ENCODE results near the gene CIBAR2. TPM values are rescaled to one million over a fixed set of nuclear protein-coding genes. Genes with fewer than 3 reads are reported as not detected.

CIBAR2 gene
- total RNA-seq, 2 experiments from 2014 or later, result not detected

DNA sequence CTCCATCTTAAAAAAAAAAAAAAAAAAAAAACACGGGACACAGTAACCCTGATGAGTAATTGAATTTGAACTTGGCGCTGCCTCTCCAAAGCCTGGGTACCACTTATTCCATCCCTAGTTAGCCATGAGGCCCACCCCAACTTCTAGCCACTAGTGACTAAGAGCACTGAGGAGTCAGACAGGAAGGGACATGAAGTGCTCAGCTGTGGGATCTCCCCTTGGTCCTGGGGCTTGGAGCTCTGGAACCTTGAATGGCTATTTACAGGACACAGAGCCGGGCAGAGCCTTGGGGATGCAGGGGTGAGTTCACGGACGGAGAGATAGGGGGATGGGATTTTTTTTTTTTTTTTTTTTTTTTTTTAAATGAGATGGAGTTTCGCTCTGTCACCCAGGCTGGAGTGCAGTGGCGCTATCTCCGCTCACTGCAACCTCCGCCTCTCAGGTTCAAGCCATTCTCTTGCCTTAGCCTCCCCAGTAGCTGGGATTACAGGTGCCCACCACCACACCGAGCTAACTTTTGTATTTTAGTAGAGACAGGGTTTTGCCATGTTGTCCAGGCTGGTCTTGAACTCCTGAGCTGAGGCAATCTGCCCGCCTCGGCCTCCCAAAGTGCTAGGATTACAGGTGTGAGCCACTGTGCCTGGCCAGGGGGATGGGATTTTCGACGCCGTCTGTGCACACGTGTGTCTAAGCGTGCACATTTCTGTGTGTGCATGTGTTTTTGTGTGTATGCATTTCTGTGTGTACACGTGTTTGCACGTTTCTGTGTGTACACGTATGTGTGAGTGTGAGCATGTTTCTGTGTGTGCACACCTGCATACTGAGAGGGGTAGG, 20.4 kb upstream of the CIBAR2 start:
- Mint-ChIP-seq H3K36me3 (ENCODE audit: low read depth) (no peaks in the 10 kb centered on the region), H3K4me1 (ENCODE audit: low read depth) (peaks cover under 1% of the 10 kb centered on the region), H3K27me3 (ENCODE audit: low read depth) (peaks cover 16% of the 10 kb centered on the region), H3K27ac (no peak overlapping the region), H3K4me3 (no peak overlapping the region), H3K9me3 (no peaks in the 10 kb centered on the region)
- CTCF ChIA-PET, result interaction anchor here (0.8 kb wide), 1 partner anchor 14 kb away, joined by 3 read pairs; no protein-coding TSS in a partner anchor
- DNase-seq, result no peak
- intact Hi-C loops (cut with micrococcal nuclease), result no loop called here

DNA sequence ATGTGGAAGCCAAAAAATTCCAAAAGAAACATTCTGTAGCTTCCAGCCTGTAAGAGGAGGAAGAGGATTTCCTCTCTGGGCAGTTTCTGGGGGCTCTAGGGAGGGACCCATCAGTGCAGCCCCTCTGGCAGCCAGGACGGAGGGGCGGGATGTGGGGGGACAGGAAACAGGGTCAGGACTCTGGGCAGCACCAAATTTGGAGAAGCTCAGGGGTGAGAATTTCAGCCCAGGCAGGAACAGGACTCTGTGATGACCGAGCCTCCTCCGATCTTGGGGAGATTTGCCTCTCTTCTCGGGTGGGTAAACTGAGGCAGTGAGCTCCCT, 18.4 kb upstream of the CIBAR2 start:
- no peaks in the 10 kb centered on the region for H3K36me3 Mint-ChIP-seq (ENCODE audit: low read depth)
- intact Hi-C loops (cut with micrococcal nuclease), result no loop called here

DNA sequence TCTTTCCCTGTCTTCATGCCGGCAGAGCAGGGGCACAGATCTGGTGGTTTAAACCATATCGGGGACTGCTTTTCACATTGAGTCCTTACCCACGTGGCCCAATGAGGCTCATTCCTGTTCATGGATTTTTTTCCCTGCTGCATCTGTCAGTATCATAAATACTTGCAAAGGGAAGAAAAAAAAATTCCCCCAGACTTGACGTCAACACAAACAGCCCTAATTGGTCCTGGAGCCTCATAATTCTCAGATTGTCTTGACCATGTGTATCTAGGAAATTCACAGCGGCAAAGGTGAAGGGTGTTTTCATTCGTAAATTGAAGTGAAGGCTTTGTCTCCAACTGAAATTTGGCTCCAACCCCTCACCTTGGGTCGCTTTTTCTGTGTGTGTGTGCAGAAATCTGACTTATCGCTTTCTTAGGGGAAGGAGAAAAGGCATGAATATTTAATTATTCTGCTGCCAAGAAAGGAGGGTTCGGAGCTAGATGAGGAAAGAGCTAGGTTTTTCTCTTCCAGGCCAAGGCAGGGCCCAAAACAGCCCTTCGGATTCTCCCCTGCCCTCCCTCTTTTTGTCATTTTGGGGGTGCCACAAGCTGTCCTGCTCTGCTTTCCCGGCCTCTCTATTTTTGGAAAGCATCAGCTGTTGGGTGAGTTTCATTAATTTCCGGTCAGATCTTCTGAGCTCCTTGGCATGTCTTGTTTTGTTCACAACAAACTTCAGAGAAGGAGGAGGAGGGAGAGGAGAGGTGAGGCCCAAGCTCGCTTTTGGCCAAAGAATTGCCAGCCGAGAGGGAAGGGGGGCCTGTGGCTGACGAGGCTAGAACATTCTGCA, 17.8 kb upstream of the CIBAR2 start:
- CTCF ChIA-PET, result interaction anchor here (0.6 to 1.0 kb wide), 4 partner anchors 13 to 391 kb away, joined by 3 to 5 read pairs (median 4); no protein-coding TSS in a partner anchor
- Mint-ChIP-seq H3K4me3 (no peak overlapping the region), H3K9me3 (no peaks in the 10 kb centered on the region), H3K4me1 (ENCODE audit: low read depth) (peaks cover 14% of the 10 kb centered on the region), H3K27me3 (ENCODE audit: low read depth) (no peaks in the 10 kb centered on the region), H3K36me3 (ENCODE audit: low read depth) (no peaks in the 10 kb centered on the region), H3K27ac (no peak overlapping the region)
- intact Hi-C loops (cut with micrococcal nuclease), result no loop called here
- no peak for DNase-seq

More for the DNA sequence above, 18.4 kb upstream of the CIBAR2 start:
- Mint-ChIP-seq H3K9me3 (no peaks in the 10 kb centered on the region), H3K4me3 (no peak overlapping the region), H3K27ac (no peak overlapping the region), H3K4me1 (ENCODE audit: low read depth) (peaks cover 14% of the 10 kb centered on the region), H3K27me3 (ENCODE audit: low read depth) (peaks cover 2% of the 10 kb centered on the region)
- CTCF ChIA-PET, result interaction anchor here (0.6 to 1.0 kb wide), 2 partner anchors 16 to 115 kb away, joined by 3 to 5 read pairs; no protein-coding TSS in a partner anchor
- no peak for DNase-seq

DNA sequence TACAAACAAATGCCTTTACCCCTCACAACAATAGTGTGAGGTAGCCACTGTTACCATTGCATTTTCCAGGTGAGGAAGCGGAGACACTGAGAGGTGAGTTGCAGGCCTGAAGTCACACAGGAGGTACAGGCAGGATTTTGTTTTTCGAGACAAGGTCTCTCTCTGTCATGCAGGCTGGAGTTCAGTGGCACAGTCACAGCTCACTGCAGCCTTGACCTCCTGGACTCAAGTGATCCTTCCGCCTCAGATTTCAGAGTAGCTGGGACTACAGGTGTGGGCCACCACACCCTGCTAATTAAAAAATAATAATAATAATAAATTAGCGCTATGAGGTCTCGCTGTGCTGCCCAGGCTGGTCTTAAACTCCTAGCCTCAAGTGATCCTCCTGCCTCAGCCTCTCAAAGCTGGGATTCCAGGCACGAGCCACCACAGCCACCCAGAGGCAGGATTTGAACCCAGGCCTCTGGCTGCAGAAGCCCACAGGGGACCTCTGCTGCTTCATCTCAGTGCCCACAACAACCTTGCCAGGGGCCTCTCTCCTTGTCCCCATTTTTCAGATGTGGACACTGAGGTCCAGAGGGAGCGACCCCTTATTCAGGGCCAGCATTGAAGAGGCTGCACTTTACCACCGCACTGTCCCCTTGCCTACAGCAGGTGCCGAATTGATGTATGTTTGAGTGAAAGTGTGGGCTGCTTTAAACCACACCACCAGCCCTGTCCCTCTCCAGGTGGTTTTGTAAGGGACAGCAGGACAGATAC, 16.0 kb upstream of the CIBAR2 start:
- H3K27ac Mint-ChIP-seq, result no peak overlapping the region
- H3K4me3 Mint-ChIP-seq, result no peak overlapping the region
- no peaks in the 10 kb centered on the region for H3K9me3 Mint-ChIP-seq
- peaks cover 14% of the 10 kb centered on the region for H3K4me1 Mint-ChIP-seq (ENCODE audit: low read depth)
- CTCF ChIA-PET, result interaction anchor here (4.7 kb wide), 1 partner anchor 14 kb away, joined by 22 read pairs; no protein-coding TSS in a partner anchor
- DNase-seq, result no peak
- H3K27me3 Mint-ChIP-seq (ENCODE audit: low read depth), result no peaks in the 10 kb centered on the region
- no peaks in the 10 kb centered on the region for H3K36me3 Mint-ChIP-seq (ENCODE audit: low read depth)
- intact Hi-C loops (cut with micrococcal nuclease), result no loop called here

DNA sequence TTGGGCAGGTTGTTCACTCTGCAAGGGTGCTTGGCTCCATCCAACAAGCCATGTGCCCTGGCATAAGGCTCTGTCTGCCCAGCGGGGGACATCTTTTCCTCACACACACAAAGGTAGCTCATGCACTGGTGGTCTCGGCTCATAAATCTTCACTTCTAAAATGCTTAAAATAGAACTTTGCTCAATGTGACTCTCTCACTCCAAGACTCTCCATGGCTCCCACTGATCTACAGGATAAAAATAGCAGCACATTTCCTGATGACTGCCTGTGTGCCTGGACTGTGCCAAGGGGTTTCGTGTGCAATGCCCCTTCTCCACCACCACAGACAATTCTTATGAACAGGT, 15.1 kb upstream of the CIBAR2 start:
- no peaks in the 10 kb centered on the region for H3K27me3 Mint-ChIP-seq (ENCODE audit: low read depth)
- H3K27ac Mint-ChIP-seq, result no peak overlapping the region
- no peak for DNase-seq
- no peak overlapping the region for H3K4me3 Mint-ChIP-seq
- H3K9me3 Mint-ChIP-seq, result no peaks in the 10 kb centered on the region
- intact Hi-C loops (cut with micrococcal nuclease), result no loop called here
- H3K36me3 Mint-ChIP-seq (ENCODE audit: low read depth), result no peaks in the 10 kb centered on the region
- peaks cover 14% of the 10 kb centered on the region for H3K4me1 Mint-ChIP-seq (ENCODE audit: low read depth)
- CTCF ChIA-PET, result interaction anchor here (0.9 to 4.7 kb wide), 3 partner anchors 13 to 289 kb away, joined by 4 to 22 read pairs (median 4); no protein-coding TSS in a partner anchor

DNA sequence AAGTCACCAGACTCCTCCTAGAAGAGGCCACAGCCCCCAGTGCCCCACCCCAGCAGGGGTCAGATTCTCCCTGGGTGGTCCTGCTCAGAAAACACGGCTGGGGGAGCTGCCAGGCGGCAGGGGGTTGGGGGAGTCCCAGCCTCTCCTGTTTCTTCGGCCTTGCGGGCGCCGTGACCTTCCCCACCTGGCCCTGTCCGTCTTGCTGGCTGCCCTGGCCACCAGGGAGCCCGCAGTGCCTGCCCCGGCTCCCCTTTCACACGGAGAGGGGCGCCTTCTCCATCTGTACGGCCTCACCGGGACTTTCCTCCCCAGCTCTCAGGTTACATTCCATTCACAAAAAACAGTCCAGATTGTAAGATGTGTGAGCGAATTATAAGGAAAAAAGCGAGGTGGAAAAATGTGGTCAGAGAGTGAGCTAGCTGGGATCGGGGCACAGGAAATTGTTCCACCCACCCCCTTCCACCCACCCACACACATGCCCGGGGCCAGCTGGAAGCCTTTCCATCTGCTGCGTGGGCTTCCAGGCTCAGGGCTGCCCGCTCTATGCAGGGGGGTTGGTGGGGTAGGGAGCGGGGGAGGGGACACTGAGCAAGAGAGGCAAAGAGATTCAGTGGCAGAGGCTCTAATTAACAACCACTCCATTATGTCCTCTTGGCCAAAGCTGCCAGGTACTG, 14.6 kb upstream of the CIBAR2 start:
- intact Hi-C loops (cut with micrococcal nuclease), result no loop called here
- Mint-ChIP-seq H3K4me1 (ENCODE audit: low read depth) (peaks cover 14% of the 10 kb centered on the region), H3K27me3 (ENCODE audit: low read depth) (no peaks in the 10 kb centered on the region), H3K27ac (peak overlapping the region; percentile 18), H3K4me3 (no peak overlapping the region), H3K9me3 (no peaks in the 10 kb centered on the region), H3K36me3 (ENCODE audit: low read depth) (no peaks in the 10 kb centered on the region)
- CTCF ChIA-PET, result interaction anchor here (0.9 to 4.7 kb wide), 3 partner anchors 13 to 289 kb away, joined by 4 to 22 read pairs (median 4); no protein-coding TSS in a partner anchor
- peak; percentile 32 for DNase-seq

DNA sequence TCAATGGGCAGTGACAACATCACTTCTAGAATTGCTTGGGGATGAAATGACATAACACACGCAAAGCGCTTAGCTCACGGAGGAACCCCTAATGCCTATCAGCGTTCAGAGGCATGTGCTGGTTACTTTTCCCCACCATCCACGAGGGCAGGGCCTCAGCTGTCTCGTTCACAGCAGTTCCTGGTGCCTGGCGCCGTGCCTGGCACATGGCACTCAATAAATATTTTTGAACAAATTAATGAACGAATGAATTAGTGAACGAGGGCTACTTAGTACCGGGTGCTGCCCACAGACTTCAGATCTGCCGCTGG, 14.1 kb upstream of the CIBAR2 start:
- no peaks in the 10 kb centered on the region for H3K36me3 Mint-ChIP-seq (ENCODE audit: low read depth)
- no peak overlapping the region for H3K4me3 Mint-ChIP-seq
- peaks cover 14% of the 10 kb centered on the region for H3K4me1 Mint-ChIP-seq (ENCODE audit: low read depth)
- no peaks in the 10 kb centered on the region for H3K9me3 Mint-ChIP-seq
- H3K27me3 Mint-ChIP-seq (ENCODE audit: low read depth), result no peaks in the 10 kb centered on the region
- DNase-seq, result no peak
- CTCF ChIA-PET, result interaction anchor here (4.7 kb wide), 1 partner anchor 12 kb away, joined by 22 read pairs; no protein-coding TSS in a partner anchor
- intact Hi-C loops (cut with micrococcal nuclease), result no loop called here
- no peak overlapping the region for H3K27ac Mint-ChIP-seq

DNA sequence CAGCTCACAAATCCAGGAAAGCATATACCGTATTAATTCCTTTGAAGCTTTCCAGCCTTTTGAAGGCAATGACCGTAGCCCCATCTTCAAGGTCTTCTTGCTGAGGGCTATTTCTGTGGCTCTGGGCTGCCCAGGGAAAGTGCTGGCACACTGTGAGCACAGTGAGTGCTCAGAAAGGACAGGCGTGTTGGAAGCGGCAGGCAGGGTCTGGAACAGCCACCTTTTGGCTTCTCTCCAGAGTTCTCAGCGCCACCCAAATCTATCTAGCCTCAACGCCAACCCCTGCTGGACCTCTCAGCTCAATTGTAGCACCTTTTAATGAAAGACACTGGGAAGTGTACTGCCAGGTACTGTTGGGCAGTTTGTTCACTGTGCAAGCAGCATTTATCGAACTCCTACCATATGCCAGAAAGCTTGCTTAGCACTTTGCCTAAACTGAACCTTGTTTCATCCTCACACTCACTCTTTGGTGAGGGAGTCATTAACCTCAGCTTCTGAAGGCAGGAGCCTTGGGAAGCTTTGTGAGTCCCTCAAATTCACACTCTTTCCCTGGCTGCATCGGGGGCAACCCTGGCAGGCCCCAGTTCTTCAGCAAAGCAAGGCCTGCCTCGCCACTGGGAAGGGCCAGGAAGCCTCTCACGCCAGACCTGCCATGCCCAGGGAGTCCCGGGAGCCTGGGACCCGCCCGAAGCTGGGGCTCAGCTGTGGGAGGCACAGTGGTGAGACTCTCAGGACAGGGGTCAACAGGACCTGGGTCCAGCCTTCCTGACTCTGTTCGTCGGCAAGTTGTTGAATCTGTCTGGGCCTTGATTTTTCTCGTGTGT, 13.5 kb upstream of the CIBAR2 start:
- CTCF ChIA-PET, result interaction anchor here (4.7 kb wide), 1 partner anchor 12 kb away, joined by 22 read pairs; no protein-coding TSS in a partner anchor
- H3K4me3 Mint-ChIP-seq, result no peak overlapping the region
- H3K36me3 Mint-ChIP-seq (ENCODE audit: low read depth), result no peaks in the 10 kb centered on the region
- H3K27ac Mint-ChIP-seq, result no peak overlapping the region
- H3K9me3 Mint-ChIP-seq, result no peaks in the 10 kb centered on the region
- peaks cover 14% of the 10 kb centered on the region for H3K4me1 Mint-ChIP-seq (ENCODE audit: low read depth)
- DNase-seq, result no peak
- intact Hi-C loops (cut with micrococcal nuclease), result no loop called here
- H3K27me3 Mint-ChIP-seq (ENCODE audit: low read depth), result no peaks in the 10 kb centered on the region

DNA sequence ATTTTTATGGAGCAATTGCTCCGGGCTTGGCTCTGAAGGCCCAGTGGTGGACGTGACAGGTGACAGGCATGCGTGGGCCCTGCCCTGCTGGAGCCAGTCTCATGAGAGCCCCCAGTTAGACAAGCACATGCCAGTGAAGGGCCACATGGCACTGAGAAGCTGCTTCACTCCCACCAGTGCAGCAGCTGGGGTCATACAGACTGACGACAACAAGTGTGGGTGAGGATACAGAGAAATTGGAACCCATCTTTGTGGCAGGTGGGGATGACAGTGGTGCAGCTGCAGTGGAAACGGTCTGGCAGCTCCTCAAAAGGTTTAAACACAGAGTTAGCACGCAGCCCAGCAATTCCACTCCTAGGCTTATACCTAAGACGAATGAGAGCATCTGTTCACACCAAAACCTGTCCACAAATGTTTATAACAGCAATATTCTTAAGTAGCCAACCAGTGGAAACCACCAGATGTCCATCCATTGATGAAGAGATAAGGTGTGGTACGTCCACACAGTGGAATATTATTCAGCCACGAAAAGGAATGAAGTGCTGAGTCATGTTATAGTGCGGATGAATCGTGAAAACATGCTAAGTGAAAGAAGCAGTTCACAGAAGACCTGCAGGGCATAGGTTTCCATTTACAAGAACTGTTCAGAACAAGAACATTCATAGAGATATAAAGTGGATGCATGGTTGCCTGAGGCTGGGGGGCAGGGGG, 12.5 kb upstream of the CIBAR2 start:
- intact Hi-C loops (cut with micrococcal nuclease), result no loop called here
- peaks cover 14% of the 10 kb centered on the region for H3K4me1 Mint-ChIP-seq (ENCODE audit: low read depth)
- no peaks in the 10 kb centered on the region for H3K9me3 Mint-ChIP-seq
- no peak overlapping the region for H3K4me3 Mint-ChIP-seq
- no peaks in the 10 kb centered on the region for H3K27me3 Mint-ChIP-seq (ENCODE audit: low read depth)
- DNase-seq, result no peak
- no peak overlapping the region for H3K27ac Mint-ChIP-seq
- no peaks in the 10 kb centered on the region for H3K36me3 Mint-ChIP-seq (ENCODE audit: low read depth)
- CTCF ChIA-PET, result interaction anchor here (0.6 to 4.7 kb wide), 2 partner anchors 11 to 154 kb away, joined by 3 to 22 read pairs; no protein-coding TSS in a partner anchor

DNA sequence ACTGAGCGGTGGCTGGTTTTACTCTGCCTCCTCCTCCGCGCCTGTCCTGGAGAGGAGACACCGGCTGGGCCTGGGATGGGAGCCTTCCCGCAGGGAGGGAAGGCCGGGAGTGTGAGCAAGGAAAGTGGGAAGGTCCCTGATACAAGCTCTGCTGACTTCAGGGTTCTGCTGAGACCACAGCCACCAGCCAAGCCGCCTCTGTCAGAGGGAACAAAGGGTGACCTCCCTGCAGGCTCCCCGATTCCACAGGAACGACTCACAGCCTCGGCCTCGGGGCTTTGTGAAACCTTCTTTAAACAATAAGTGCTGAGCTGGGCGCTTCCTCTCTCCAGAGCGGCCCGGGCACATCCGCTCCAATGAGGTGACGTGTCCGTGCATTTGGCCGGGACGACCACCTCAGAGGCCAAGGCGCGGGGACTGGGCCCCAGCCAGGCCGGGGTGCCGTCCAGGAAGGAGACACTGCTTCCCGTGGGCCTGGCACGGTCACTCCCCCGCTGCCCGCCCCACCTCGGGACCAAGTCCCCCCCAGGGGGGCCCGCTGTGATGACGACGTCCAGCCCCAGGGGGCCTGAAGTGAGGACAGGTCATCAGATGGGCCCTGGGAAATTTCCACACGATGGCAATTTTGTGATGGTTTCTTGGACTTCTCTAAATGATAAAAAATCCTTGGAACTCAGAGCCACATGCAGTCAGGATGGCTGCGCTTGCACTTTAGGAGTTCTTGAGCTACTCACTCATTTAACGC, 11.8 kb upstream of the CIBAR2 start:
- intact Hi-C loops (cut with micrococcal nuclease), result no loop called here
- H3K4me3 Mint-ChIP-seq, result no peak overlapping the region
- CTCF ChIA-PET, result interaction anchor here (4.7 kb wide), 1 partner anchor 10 kb away, joined by 22 read pairs; no protein-coding TSS in a partner anchor
- H3K4me1 Mint-ChIP-seq (ENCODE audit: low read depth), result peaks cover 14% of the 10 kb centered on the region
- no peak overlapping the region for H3K27ac Mint-ChIP-seq
- H3K9me3 Mint-ChIP-seq, result no peaks in the 10 kb centered on the region
- H3K27me3 Mint-ChIP-seq (ENCODE audit: low read depth), result no peaks in the 10 kb centered on the region
- DNase-seq, result no peak
- no peaks in the 10 kb centered on the region for H3K36me3 Mint-ChIP-seq (ENCODE audit: low read depth)
